BE2C (cell line): ENCODE measurements around the gene PNMA6A.
"Not testable (repeated sequence)": the region's sequence is repeated elsewhere in the genome, so short reads cannot be mapped to it uniquely, and the experiment has no call there.

ENCODE experiments used
- DNase-seq: peaks from one replicate; pipeline ENCODE4 v3.0.0-alpha.2; 2020
- H3K27me3 ChIP-seq: fragments of 250-450 bp; sonication (Bioruptor Pico); 2 replicates; pipeline ENCODE4 v1.5.1; 2020; ENCODE audit warnings: mild to moderate bottlenecking
- H3K36me3 ChIP-seq: fragments of 250-450 bp; sonication (Bioruptor Pico); 2 replicates; pipeline ENCODE4 v1.5.1; 2020; ENCODE audit warnings: mild to moderate bottlenecking
- H3K4me1 ChIP-seq: fragments of 250-450 bp; sonication (Bioruptor Pico); 2 replicates; pipeline ENCODE4 v1.5.1; 2020
- H3K4me3 ChIP-seq: 2 replicates; pipeline ENCODE4 v1.5.1; 2011; ENCODE audit warnings: low read depth, low read length
- H3K9me3 ChIP-seq: fragments of 250-450 bp; sonication (Bioruptor Pico); 2 replicates; pipeline ENCODE4 v1.5.1; 2020
- TF ChIP-seq, protein P1 (sequence below): IDR thresholded peaks from 2 replicates; pipeline ENCODE4 v1.5.1; 2012; ENCODE audit warnings: mild to moderate bottlenecking, low read depth, low read length

The PNMA6A gene

DNA sequence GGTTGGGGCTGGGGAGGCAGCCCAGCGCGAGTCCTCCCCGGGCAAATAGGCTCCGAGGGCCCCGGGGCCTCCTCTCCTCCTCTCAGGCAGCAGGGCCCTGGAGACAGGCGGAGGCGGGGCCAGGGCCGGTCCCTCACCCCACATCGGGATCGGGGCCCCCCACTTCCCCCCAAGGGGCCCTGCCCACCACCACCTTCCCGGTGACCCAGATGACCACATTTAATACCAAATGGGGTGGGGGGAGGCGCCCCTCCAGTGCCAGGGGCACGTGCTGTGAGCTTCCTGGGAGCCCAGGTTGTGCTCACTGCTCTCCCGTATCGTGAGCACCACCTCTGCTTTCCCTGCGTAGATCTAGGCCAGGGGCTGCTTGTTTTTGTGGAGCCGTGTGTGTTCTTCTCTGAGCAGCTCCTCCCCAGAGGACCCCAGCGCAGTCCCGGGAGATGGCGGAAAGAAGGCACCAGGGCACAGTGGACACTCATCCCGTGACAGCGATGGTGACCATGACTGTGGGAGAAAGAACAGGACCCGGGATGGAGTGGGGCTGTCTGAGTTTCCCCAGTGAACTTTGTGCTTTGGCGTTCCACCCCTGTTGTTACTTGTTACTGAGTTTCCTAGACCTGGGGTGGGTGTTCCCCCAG lies 2.1 kb downstream of the PNMA6A start:
- no peak for DNase-seq
- TF ChIP-seq, protein P1, sequence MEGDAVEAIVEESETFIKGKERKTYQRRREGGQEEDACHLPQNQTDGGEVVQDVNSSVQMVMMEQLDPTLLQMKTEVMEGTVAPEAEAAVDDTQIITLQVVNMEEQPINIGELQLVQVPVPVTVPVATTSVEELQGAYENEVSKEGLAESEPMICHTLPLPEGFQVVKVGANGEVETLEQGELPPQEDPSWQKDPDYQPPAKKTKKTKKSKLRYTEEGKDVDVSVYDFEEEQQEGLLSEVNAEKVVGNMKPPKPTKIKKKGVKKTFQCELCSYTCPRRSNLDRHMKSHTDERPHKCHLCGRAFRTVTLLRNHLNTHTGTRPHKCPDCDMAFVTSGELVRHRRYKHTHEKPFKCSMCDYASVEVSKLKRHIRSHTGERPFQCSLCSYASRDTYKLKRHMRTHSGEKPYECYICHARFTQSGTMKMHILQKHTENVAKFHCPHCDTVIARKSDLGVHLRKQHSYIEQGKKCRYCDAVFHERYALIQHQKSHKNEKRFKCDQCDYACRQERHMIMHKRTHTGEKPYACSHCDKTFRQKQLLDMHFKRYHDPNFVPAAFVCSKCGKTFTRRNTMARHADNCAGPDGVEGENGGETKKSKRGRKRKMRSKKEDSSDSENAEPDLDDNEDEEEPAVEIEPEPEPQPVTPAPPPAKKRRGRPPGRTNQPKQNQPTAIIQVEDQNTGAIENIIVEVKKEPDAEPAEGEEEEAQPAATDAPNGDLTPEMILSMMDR = no peak
- Histone ChIP-seq H3K4me1 (no peaks in the 10 kb centered on the region), H3K4me3 (no peak overlapping the region), H3K27me3 (no peaks in the 10 kb centered on the region), H3K9me3 (no peaks in the 10 kb centered on the region), H3K36me3 (no peaks in the 10 kb centered on the region)

DNA sequence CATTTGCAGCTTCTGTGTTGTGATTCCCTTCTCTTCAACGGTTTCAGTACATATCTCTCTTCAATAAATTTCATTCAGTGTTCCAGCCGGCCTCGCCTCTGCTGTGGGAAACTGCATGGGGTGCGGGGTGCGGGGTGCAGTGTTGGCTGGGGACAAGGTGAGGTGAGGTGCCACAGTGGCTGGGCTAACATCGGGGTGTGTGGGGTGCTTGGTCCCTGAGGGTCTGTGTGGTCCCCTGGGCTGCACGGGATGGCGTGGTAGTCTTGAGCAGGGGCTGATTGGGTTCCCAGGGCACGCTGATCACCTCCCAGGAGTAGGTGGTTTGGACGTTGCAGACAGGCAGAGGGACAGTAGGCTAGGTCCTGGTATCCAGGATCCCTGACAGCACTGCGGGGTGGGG lies 2.7 kb downstream of the PNMA6A start:
- Histone ChIP-seq H3K4me1 (no peaks in the 10 kb centered on the region), H3K9me3 (no peaks in the 10 kb centered on the region), H3K4me3 (no peak overlapping the region), H3K36me3 (no peaks in the 10 kb centered on the region), H3K27me3 (no peaks in the 10 kb centered on the region)
- TF ChIP-seq, protein P1 = no peak
- no peak for DNase-seq

DNA sequence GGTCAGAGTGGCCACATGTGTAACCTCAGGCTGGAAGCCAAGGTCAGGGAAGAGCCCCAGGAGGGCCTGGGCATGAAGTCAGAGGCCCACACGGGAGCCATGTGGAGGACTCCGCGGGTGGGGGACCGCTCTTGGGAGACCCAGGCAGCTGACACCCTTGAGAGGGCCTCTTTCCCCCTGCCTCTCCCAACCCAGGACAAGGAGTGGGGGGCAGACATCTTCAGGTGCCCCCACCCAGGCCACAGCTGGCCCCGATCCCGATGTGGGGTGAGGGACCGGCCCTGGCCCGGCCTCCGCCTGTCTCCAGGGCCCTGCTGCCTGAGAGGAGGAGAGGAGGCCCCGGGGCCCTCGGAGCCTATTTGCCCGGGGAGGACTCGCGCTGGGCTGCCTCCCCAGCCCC lies 3.1 kb downstream of the PNMA6A start:
- no peaks in the 10 kb centered on the region for H3K27me3 ChIP-seq
- H3K36me3 ChIP-seq = no peaks in the 10 kb centered on the region
- H3K4me1 ChIP-seq = no peaks in the 10 kb centered on the region
- no peak overlapping the region for H3K4me3 ChIP-seq
- no peaks in the 10 kb centered on the region for H3K9me3 ChIP-seq
- no peak for DNase-seq
- TF ChIP-seq, protein P1 = no peak

DNA sequence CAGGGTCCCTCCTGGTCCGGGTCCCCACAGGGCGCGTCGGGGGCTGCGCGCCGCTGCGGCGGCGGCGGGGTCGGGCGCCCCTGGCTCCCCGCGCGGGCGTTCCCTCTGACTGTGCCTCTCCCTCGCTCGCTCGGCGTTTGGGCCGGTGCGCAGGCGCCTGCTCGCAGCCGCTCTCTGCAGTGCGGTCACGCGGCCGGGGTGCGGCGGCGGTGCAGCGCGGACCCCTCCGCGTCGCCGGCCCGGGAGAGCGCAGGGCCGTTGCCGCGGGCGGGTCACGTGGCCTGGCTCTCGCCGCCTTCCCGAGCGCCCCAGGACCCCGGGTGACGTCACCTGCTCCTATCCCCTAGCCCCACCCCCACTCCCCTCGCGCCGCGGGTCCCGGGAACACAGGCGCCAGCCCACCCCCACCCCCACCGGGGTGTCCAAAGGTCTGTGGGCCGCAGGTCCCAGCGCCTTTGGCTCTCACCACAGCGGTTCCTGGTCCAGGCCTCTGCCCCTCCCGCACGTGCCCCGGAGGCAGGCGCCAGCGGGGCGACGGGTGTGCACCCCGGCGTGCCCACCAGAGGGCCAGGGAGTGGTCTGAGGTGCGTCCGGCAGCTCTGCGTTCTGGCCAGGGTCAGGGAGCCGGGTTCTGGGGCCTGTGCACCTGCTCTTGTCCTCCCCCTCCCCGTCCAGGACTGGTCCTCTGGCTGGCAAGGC lies 5.3 kb downstream of the PNMA6A start:
- not testable (repeated sequence) for H3K36me3 ChIP-seq, H3K4me3 ChIP-seq, H3K4me1 ChIP-seq, DNase-seq, H3K9me3 ChIP-seq, H3K27me3 ChIP-seq

DNA sequence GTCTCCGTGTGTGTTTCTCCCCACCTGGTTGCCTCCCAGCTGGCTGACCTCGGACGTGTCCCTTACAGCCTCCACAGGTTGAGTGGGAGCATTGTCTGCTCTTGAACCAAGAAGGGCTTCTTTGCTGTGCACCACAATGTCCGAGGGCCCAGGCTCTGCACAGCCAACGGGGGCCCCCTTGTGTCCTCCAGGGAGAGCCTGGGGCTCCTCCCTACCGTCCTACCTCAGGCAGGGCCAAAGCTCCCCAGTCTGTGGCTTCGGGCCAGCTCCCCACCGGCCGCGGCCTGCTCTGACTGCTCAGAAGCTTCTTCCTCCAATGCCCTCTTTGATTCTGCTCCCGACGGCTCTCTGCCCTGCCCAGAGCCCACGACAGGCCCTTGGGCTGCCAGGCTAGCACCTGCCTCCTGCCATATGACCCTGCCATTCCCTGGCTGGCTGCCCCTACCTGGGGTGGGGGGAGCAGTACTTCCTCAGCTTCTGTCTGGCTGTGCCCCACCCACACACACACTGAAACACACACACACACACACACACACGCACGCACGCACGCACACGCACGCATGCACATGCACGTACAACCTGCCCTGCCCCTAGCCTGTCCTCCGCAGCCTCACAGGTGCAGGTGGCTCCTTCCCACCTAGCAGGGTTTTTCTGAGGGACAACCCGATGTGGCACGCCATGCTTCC lies 11.1 kb downstream of the PNMA6A start:
- not testable (repeated sequence) for DNase-seq, H3K36me3 ChIP-seq, H3K4me3 ChIP-seq, H3K9me3 ChIP-seq, H3K4me1 ChIP-seq, H3K27me3 ChIP-seq

DNA sequence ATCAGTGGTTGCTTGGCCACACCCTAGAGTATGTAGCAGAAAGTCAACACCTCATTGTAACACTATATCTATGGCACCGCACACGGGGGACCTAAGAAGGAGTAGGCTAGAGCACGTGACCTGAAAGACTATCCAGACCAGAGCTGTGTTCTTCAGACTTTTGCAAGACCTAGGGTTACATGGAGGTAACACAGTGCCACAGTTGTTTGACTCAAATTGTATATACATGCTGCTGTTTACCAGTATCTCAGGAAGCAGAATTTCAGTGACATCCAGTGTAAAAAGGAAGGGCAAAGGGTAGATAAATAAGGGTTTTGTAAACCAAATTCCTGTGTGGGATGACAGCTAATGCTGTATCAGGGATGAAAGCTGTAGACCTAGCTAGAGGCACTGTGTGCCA lies 30.2 kb downstream of the PNMA6A start:
- DNase-seq = no peak
- no peak overlapping the region for H3K4me3 ChIP-seq
- TF ChIP-seq, protein P1 = no peak
- H3K36me3 ChIP-seq = no peaks in the 10 kb centered on the region
- H3K9me3 ChIP-seq = no peaks in the 10 kb centered on the region
- H3K27me3 ChIP-seq = no peaks in the 10 kb centered on the region
- no peaks in the 10 kb centered on the region for H3K4me1 ChIP-seq

DNA sequence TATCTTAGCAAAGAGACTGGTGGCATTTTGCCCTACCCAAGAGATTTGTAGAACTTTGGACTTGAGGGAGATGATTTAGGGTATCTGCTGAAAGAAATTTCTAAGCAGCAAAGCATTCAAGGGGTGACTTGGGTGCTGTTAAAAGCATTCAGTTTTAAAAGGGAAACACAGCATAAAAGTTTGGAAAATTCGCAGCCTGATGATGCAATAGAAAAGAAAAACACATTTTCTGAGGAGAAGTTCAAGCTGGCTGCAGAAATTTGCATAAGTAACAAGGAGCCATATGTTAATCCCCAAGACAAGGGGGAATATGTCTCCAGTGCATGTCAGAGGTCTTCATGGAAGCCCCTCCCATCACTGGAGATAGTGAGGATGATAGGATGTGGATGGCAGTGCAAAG lies 32.7 kb downstream of the PNMA6A start:
- DNase-seq, H3K4me1 ChIP-seq, H3K4me3 ChIP-seq, H3K27me3 ChIP-seq, H3K36me3 ChIP-seq, H3K9me3 ChIP-seq: not testable (repeated sequence)

DNA sequence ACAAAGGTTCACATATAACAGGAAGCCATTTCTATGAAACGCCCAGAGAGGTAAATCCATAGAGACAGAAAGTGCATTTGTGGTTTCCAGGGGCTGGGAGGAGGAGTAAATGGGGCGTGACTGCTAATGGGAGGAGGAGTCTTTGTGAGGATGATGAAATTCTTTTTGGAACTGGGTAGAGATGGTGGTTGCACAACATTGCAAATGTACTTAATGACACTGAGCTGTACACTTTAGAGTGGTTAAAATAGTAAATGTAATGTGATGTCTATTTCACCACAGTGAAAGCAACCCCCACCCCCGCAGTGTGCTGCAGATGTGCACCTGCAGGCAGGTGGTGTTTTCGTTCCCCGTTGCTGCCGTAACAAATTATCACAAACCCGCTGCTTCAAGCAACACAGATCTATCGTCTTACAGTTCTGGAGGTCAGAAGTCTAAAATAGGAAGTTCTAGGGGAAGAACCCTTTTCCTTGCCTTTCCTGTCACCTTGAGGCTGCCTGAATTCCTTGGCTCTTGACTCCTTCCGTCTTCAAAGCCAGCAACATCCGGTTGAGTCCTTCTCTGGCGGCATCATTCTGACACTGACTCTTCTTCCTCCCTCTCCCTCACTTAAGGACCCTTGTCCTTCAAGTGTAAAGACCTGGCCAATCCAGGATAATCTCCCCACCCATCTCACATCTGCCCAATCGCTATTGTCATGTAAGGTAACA lies 34.0 kb downstream of the PNMA6A start:
- DNase-seq, H3K4me3 ChIP-seq, H3K27me3 ChIP-seq, H3K9me3 ChIP-seq, H3K4me1 ChIP-seq, H3K36me3 ChIP-seq: not testable (repeated sequence)

DNA sequence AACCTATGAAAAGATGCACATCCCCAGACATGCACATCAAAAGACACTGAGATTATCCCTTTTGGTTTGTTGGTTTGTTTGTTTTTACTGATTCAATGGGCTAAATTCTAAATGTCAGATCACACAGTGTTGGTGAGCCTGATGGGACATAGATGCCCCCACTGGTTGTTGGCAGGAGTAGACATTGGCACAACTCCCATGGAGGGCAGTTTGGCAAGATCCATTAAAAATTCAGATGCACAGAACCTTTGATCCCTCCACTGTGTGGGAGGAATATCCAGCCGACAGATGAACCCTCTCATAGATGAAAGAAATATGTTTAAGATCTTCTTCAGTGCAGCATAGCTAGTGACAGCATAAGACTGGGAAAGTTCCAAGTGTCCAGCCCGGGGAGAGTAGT lies 38.5 kb downstream of the PNMA6A start:
- H3K9me3 ChIP-seq, H3K27me3 ChIP-seq, H3K4me1 ChIP-seq, H3K4me3 ChIP-seq, DNase-seq, H3K36me3 ChIP-seq: not testable (repeated sequence)

DNA sequence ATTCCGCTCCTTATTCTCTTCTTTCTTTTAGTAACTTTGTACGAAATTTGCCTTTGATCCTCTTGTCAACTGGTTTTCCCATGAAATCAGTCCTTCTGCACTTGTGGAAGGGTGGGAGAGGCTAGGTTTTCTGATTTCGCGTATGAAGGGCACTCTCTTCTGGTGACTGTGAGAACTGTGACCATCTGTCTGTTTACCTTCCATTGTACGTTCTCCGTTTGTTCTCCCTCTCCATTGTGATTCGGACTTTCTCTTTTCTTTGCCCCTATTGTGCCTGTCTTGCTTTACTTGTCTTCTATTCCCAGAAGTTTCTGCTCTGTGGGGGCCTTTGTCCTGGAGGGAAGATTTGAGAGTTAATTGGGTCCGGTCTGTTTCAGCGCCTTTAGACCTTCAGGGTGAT lies 41.6 kb downstream of the PNMA6A start:
- not testable (repeated sequence) for H3K27me3 ChIP-seq, H3K4me1 ChIP-seq, H3K9me3 ChIP-seq, H3K36me3 ChIP-seq, H3K4me3 ChIP-seq, DNase-seq

DNA sequence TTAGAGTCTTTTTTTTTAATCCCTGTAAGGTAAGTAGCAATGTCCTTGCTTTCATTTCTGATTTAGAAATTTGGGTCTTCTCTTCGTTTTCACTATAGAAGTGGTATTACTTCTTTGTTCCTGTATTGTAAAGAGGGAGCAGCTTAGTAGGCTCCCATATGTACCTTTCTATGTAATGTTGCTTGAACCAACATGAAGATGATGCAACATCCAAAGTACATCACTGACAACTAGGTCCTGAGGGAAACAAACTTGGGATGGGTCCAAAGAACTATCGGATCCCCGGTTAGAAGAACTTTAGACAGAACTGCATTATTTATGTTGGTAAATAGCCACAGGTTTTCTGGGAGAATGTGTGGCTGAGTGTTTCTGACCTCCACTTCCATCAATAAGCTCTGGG lies 45.5 kb downstream of the PNMA6A start:
- not testable (repeated sequence) for H3K9me3 ChIP-seq, H3K4me3 ChIP-seq, H3K4me1 ChIP-seq, DNase-seq, H3K36me3 ChIP-seq, H3K27me3 ChIP-seq
